HG02943 (cell line): Measurements from ENCODE around the gene PFN1.

Experiments
- ATAC-seq: cut with Tn5 transposase; IDR thresholded peaks from one replicate; pipeline ENCODE4 v1.9.1; 2021; ENCODE audit warnings: mild to moderate bottlenecking, low read depth, moderate library complexity; ENCODE audit not compliant: unreplicated experiment

Gene PFN1

DNA sequence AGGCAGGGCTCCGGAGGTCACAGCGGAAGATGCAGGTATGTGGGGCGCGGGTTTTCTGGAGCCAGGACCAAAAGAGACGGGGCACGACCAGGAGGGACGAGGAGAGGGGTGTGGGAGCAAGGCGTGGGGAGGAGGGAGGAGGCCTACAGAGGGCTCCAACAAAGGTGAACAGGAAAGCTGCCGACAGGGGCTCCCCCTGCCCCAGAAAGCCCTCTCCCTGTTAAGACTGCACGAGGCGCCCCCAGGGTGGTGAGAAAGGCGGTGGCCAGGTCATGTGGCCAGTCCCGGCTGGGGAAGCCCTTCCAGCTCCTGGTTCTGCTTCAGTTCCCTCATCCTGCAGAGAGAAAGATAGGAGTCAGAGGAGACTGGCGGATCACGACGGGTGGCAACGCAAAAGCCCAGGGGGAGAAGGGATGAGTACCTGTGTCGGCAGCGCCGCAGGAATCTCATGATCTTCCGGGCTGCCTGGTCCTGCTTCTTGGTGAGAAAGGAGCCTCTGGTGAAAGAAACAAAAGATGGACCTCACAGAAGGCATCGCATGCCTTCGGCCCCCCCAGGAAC is 20.2 kb upstream of the PFN1 start:
- no peak for ATAC-seq

GRCh38 chr17:4967539-4968485 is 19.5 kb upstream of the PFN1 start, which contains the start of gene SPAG7:
Gene SPAG7, minus strand, starts transcription at chr17:4967817. Its CDS starts 13 bp downstream, at chr17:4967804.
- peak; percentile 50 for ATAC-seq

DNA sequence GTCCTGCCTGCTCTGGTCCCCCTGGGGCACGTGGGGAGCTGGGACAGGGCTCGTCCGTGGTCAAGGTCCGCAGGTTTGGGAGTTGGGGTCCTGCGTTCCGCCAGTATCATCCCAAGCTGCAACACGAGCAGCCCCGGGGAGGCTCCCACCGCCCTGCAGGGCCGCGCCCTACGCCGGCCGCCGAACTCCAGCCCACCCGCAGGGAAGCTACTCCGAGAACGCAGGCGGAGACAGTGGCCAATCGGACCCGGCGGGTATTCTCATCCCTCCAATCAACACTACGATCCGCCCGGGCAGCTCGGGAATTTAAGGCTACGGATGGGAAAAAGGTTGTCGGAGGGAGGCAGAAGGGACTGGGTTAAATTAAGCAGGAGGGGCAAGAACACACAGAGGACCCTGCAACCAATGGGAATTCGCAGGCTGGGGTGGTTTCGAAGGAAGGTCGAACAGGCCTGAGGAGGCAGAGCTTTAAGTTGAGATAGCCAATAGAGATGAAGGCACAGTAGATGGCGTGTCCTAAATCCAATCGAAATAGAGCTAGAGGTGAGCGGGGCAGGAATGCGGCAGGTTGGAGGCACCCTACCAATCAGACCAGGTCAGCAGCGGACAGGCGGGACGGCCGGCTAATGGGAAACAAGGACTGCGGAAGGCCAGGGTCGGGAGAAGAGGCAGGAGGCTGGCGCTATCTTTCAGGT is 18.7 kb upstream of the PFN1 start:
- peak; percentile 89 for ATAC-seq

GRCh38 chr17:4965311-4965986 is 17.1 kb upstream of the PFN1 start:
- ATAC-seq = no peak

DNA sequence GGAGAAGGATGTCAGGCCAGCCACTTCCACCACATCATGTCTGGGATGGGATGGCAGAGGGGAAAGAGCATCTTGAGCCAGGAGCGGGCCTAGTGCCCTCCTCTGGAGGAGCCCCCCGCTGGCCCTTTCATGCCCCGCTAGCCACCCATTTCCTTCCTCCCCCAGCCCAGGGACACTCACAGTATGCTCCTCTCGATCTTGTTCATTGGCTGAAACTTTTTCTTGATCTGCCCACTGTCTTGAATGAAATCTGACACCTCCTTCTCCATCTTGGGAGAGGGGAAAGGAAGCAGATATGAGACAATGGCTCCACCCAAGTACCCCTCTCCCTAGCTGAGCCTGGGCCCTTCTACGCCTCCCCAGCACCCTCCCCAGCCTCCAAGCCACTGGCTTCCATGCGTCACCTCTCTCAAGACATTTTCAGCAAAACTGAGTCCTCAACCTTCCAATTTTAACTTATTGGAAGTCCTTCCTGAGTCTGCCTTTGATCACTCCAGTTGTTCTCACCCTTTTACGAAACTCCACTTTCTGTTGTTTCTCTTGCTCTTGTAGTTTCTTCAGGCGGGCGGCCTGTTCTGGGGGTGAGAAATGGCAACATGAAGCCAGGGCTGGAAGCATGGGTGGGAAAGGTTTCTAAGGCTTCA is 12.1 kb upstream of the PFN1 start:
- no peak for ATAC-seq

DNA sequence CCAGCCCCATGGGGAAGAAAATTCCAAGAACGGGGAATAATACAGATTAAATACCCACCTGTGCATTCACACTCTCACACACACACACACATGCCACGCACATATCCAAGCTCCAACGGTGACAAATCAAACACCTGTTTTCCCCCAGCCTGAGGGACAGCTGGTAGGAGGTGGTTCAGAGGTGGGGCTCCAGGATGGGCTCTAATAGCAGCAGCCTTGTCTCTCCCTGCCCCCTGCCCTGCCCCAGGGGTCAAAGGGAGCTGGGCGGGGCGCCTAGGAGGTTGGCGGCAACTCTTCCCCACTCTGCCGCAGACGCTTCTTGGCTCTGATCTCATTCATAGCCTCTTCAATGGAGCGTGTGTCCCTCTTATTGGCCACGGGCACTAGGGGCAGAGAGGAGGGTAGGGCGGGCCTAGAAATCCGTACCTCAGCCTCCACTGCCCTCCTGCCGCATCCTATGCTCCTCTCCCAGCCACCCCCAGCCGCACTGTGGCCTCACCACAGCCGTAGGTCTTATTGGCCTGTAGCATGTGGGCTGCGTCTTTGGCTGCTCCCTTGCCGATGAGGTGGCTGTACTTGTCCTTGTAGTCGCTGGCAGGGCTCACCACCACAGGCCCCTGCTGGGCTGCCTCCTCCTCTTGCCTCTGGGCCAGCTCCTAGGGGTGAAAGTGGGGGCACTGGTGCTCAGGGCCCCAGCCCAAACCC is 11.1 kb upstream of the PFN1 start:
- ATAC-seq = no peak

DNA sequence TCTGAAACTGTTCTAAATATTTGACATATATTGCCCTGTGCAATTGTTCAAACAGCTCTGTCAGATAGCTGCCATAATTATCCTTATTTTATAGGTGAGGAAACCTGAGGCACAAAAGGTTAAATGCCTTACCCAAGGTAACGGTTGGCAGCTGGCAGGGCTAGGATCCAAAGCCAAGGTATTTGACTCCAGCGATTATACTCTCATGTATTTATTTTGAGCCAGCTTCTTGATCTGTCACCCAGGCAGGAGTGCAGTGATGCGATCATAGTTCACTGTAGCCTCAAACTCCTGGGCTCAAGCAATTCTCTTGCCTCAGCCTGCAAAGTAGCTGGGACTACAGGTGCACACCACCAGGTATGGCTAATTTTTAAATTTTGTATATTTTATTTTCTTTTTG is 9.8 kb upstream of the PFN1 start:
- no peak for ATAC-seq

DNA sequence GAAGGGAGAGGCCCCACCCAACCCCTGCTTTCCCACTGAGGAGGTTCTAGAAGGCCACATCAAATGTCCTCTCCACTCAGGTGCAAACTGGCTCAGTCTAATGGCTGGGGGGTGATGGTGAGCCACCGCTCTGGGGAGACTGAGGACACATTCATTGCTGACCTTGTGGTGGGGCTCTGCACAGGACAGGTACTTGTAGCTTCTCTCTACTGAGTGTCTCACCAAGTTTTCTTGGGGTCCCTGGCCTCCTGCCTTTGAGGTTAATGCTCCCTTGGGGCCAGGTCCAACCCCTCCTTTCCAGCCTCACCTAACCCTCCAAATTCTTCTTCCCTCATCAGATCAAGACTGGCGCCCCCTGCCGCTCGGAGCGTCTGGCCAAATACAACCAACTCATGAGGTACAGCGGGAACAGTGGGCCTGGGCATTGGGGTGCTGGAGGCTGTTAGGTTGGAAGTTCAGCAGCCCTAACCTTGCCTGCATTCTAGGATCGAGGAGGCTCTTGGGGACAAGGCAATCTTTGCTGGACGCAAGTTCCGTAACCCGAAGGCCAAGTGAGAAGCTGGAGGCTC is 8.2 kb upstream of the PFN1 start:
- ATAC-seq = no peak

DNA sequence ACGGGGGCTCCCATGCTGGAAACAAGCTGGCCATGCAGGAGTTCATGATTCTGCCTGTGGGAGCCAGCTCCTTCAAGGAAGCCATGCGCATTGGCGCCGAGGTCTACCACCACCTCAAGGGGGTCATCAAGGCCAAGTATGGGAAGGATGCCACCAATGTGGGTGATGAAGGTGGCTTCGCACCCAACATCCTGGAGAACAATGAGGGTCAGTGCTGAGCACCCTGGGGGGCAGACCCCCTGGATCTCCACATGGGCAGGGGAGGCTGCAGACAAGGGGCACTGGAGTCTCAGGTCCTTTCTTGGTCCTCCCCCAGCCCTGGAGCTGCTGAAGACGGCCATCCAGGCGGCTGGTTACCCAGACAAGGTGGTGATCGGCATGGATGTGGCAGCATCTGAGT is 6.8 kb upstream of the PFN1 start:
- ATAC-seq = no peak

GRCh38 chr17:4953451-4953961 is 5.2 kb upstream of the PFN1 start:
- ATAC-seq = no peak

DNA sequence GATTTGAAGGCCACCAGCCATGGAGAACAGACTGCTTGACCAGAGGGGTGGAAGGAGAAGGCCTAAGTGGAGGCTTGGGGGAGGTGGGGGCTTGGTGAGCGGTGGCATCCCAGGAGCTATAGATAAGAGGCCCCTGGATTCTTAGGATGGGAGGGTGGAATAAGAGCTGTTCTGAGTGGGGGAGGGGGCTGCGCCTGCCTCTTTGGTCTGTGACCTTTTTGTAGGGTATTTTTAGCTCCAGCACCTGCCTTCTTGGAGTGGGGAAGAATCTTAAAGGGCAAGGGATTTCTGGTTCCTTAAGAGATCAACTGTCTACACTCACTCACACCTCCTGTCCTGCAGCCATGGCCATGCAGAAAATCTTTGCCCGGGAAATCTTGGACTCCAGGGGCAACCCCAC is 3.2 kb upstream of the PFN1 start:
- no peak for ATAC-seq

DNA sequence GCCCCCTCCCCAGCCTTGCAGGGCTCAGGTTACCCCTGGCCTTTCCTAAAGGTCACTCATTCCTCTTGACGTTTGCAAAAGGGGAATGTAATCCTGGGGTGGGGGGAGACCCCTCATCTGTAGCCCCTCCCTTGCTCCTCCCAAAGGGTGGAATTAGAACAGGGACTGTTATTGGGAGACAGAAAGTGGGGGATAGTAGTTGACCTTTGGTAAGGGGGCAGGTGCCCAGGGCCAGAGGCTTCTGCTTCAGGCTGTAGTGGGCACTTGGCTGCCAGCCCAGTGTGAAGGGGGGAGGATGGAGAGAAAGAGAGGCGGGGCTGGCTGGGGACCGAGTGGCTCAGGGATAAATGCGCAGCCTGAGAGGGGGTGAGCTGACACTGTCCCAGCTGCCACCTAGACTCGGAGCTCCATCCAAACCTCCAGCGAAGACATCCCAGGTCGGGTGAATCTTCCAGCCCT is 2.4 kb upstream of the PFN1 start, which contains the start of gene ENO3:
Gene ENO3 (plus strand): TSS at position 374 of the 459 bp plus-strand sequence. CDS start 711 bp downstream, outside the sequence.
- ATAC-seq = no peak

GRCh38 chr17:4950075-4950745 is 1.9 kb upstream of the PFN1 start:
- ATAC-seq = no peak

DNA sequence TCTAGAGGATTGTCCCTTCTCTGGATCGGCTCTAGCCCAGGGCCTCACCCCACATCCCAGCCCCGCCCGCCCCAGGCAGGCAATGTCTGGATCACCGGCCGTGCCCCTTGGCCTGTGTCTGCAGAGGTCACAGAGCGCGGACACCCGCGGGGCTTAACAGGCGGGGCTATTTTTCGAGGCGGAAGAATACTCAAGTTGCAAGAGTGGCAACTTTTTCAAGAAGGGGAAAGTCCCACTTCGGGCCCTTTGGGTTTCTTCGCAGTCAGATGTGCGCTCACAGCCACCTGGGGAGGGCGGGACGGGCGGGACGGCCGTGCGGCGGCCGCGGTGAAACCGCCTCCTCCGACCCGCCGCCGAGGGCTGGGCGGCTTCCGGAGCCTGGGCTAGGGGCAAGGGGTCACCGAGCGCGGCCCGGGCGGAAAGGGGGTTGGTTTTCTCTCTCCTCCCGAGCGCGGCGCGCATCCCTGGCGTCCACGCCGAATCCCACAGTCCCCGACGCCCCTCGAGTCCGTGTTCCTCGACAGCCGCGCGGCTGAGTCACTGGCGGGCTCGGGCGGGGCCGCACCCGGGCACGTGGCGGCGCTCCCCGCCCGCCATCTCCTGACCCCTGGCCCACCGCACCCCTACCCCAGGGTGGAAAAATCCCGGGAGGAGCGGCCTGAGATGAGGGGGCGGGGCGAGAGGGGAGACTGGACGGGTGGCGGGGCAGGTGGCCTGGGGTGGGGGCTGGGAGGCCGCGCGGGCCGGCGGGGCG is 1.2 kb upstream of the PFN1 start:
- no peak for ATAC-seq

DNA sequence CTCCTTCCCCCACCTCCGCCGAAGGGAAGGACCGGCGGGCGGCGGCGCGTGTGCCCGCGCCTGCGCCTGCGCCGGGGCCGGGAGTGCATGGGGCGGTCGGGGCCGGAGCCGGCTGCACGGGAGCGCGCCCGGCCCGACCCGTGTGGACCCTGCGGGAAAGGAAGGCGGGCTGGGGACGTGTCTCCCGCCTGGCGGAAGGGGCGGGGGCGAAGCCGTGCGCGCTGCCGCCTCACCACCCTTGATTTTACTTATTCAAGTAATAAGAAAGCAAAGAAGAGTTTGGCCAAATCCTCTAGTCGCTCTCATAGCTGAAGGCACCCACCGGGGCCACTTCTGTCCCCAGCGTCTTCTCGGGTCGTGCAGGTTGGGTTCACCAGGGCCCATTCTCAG is 596 bp upstream of the PFN1 start:
- no peak for ATAC-seq

DNA sequence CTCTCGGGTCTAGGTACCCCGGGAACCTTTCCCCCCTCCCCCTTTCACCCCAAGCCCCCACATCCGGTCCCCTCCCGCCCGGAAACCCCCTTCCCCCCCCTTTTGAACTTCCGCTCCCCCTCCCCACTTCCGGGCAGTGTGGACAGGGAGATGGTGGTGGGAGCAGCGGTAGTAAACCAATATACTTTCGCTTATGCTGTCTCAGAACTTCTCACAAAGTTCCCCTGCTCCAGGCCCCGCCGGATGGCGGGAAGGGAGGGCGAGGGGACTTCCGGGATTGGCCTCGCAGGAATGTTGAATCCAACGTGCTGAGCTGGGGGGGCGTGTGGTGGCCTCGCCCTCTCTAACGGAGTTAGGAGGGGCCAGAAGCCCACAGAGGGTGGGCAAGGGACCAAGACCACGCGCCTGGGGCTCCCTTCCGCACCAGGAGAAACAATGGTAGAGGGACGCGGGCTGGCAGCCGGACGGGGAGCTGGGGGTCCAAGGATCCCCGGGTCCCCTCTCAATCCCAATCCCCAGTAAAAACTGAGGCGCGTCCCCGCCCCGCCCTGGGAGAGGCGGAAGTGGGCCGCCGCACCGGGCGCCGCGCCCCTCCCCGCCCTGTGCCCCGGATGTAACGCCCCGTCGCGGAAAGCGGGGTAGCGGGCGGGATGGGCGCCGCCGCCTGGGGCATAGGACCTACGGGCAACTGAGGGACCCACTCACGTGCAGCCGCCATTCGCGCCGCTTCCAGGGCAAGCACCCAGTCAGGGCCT is 742 bp downstream of the PFN1 start:
- no peak for ATAC-seq

DNA sequence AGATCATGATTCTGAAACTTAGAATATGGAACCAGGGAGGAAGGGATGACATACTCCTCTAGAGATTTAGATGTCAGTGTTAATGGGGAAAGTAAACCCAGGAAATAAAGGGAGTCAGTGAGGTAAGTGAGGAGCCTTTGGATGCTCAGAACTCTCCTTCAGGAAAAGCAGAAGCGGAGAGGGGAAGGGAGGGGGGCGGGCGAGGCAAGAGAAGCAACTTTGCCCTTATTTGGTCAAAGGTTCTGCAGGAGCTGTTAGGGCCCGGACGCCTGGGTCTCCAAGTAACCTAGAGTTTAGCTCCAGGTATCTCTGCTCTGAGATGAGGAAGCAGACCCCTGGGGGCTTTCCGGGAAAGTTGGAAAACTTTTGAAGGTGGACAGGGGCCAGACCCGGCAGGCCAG is 1.3 kb downstream of the PFN1 start:
- ATAC-seq = no peak
